ENCODE data around the gene PBLD.
"Not testable (repeated sequence)": the region's sequence is repeated elsewhere in the genome, so short reads cannot be mapped to it uniquely, and the experiment has no call there.

Gene PBLD

DNA sequence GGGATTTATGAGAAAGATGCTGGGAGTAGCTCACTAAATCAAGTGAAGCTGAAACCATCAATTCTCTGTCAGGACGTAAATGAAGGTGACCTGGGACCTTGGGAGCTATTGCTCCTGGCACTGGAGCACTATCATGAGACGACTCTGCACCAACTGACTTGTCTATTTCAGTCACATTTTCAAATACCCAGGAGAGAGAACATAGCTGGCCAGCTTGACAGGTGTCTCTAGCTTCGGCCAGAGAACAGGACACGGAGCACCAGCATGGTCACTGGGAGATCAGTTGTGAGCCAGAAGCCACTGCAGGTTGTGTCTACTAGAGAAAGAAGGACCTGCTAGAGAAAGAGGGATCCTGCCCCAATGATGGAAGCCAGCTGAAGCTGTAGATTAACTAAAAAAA is 83.4 kb downstream of the PBLD start:
- H3K9me2 ChIP-seq (replicated peaks; ENCODE audit: insufficient read depth, low read length), result no peaks in the 10 kb centered on the region
- H3K4me3 ChIP-seq (ENCODE audit: low read length), result no peak overlapping the region
- H3K9ac ChIP-seq (ENCODE audit: low read length), result no peak overlapping the region
- no peaks in the 10 kb centered on the region for H3K79me2 ChIP-seq (ENCODE audit: low read length)
- H4K20me1 ChIP-seq (ENCODE audit: insufficient read depth, low read length), result no peaks in the 10 kb centered on the region
- no peaks in the 10 kb centered on the region for H3K9me3 ChIP-seq (replicated peaks; ENCODE audit: insufficient read depth, low read length)
- H3K27me3 ChIP-seq (replicated peaks; ENCODE audit: insufficient read depth, low read length), result no peaks in the 10 kb centered on the region
- H2AFZ ChIP-seq (ENCODE audit: low read length), result no peak overlapping the region
- no peak overlapping the region for H3K27ac ChIP-seq (ENCODE audit: low read length)
- peaks cover 28% of the 10 kb centered on the region for H3K4me1 ChIP-seq (ENCODE audit: low read length)
- DNase-seq, result no peak
- H3K36me3 ChIP-seq (replicated peaks; ENCODE audit: insufficient read depth, low read length), result no peaks in the 10 kb centered on the region
- no peak overlapping the region for H3K4me2 ChIP-seq (ENCODE audit: low read depth, low read length)
- peaks cover 14% of the 10 kb centered on the region for H3F3A ChIP-seq (ENCODE audit: insufficient read depth, low read length)
- TF ChIP-seq, protein P1, sequence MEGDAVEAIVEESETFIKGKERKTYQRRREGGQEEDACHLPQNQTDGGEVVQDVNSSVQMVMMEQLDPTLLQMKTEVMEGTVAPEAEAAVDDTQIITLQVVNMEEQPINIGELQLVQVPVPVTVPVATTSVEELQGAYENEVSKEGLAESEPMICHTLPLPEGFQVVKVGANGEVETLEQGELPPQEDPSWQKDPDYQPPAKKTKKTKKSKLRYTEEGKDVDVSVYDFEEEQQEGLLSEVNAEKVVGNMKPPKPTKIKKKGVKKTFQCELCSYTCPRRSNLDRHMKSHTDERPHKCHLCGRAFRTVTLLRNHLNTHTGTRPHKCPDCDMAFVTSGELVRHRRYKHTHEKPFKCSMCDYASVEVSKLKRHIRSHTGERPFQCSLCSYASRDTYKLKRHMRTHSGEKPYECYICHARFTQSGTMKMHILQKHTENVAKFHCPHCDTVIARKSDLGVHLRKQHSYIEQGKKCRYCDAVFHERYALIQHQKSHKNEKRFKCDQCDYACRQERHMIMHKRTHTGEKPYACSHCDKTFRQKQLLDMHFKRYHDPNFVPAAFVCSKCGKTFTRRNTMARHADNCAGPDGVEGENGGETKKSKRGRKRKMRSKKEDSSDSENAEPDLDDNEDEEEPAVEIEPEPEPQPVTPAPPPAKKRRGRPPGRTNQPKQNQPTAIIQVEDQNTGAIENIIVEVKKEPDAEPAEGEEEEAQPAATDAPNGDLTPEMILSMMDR (IDR thresholded peaks at IDR 0.05; ENCODE audit: low read length), result no peak
- TF ChIP-seq EZH2phosphoT487 (IDR thresholded peaks at IDR 0.05; ENCODE audit: low read length), result no peak

GRCh38 chr10:68247931-68248330 is 84.8 kb downstream of the PBLD start:
- Histone ChIP-seq H3K9me2 (replicated peaks; ENCODE audit: insufficient read depth, low read length) (no peaks in the 10 kb centered on the region), H4K20me1 (ENCODE audit: insufficient read depth, low read length) (no peaks in the 10 kb centered on the region), H2AFZ (ENCODE audit: low read length) (no peak overlapping the region), H3K9ac (ENCODE audit: low read length) (no peak overlapping the region), H3K36me3 (replicated peaks; ENCODE audit: insufficient read depth, low read length) (no peaks in the 10 kb centered on the region), H3K9me3 (replicated peaks; ENCODE audit: insufficient read depth, low read length) (no peaks in the 10 kb centered on the region), H3K27me3 (replicated peaks; ENCODE audit: insufficient read depth, low read length) (no peaks in the 10 kb centered on the region), H3K27ac (ENCODE audit: low read length) (no peak overlapping the region), H3K4me2 (ENCODE audit: low read depth, low read length) (no peak overlapping the region), H3K79me2 (ENCODE audit: low read length) (no peaks in the 10 kb centered on the region), H3K4me1 (ENCODE audit: low read length) (peaks cover 17% of the 10 kb centered on the region), H3F3A (ENCODE audit: insufficient read depth, low read length) (0 out of 2 replicates have a peak, but pooled peaks cover 3% of the 10 kb centered on the region), H3K4me3 (ENCODE audit: low read length) (no peak overlapping the region)
- TF ChIP-seq, protein P1 (IDR thresholded peaks at IDR 0.05; ENCODE audit: low read length), result no peak
- no peak for TF ChIP-seq EZH2phosphoT487 (IDR thresholded peaks at IDR 0.05; ENCODE audit: low read length)
- no peak for TF ChIP-seq EZH2 (optimal IDR thresholded peaks at IDR 0.05; ENCODE audit: low read depth, low read length)
- DNase-seq, result no peak

DNA sequence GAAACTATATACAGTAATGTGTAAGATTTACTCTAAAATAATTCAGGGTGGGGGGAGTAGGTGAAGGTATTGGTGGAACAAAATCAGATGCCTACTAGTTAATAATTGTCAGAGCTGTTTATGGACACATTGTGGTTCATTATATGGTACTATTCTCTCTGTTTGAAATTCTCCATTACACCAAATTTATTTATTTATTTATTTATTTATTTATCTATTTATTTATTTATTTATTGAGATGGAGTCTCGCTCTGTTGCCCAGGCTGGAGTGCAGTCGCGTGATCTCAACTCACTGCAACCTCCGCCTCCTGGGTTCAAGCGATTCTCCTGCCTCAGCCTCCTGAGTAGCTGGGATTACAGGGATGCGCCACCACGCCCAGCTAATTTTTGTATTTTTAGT is 86.3 kb downstream of the PBLD start:
- H3K4me1 ChIP-seq (ENCODE audit: low read length); H2AFZ ChIP-seq (ENCODE audit: low read length); H3K27ac ChIP-seq (ENCODE audit: low read length); H3K4me3 ChIP-seq (ENCODE audit: low read length); H3K36me3 ChIP-seq (replicated peaks; ENCODE audit: insufficient read depth, low read length); H3K27me3 ChIP-seq (replicated peaks; ENCODE audit: insufficient read depth, low read length); H3K4me2 ChIP-seq (ENCODE audit: low read depth, low read length); H3K9ac ChIP-seq (ENCODE audit: low read length); H3K9me3 ChIP-seq (replicated peaks; ENCODE audit: insufficient read depth, low read length); H3F3A ChIP-seq (ENCODE audit: insufficient read depth, low read length); DNase-seq; H3K79me2 ChIP-seq (ENCODE audit: low read length); H3K9me2 ChIP-seq (replicated peaks; ENCODE audit: insufficient read depth, low read length); H4K20me1 ChIP-seq (ENCODE audit: insufficient read depth, low read length): not testable (repeated sequence)

DNA sequence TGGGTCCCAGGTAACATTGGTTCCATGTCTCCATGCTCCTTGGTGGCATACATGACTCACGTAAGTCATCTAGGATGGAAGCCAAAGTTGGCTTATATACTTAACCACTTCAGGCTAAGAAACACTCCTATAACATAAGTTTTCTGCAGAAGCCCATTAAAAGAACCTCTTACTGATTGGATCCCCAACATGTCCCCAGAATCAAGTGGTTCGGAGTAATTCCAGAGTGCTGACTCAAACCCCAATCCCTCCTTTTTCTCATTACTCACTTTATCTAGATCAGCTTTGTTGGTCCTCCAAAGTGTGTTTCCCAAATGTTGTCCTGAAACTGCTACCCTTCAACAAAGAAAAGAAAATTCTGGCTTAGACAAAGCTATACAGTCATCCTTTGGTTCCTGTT is 90.7 kb downstream of the PBLD start:
- no peak overlapping the region for H3K27ac ChIP-seq (ENCODE audit: low read length)
- no peak for DNase-seq
- H3F3A ChIP-seq (ENCODE audit: insufficient read depth, low read length), result peaks cover 10% of the 10 kb centered on the region
- TF ChIP-seq EZH2 (optimal IDR thresholded peaks at IDR 0.05; ENCODE audit: low read depth, low read length) (no peak), EZH2phosphoT487 (IDR thresholded peaks at IDR 0.05; ENCODE audit: low read length) (no peak)
- TF ChIP-seq, protein P1 (IDR thresholded peaks at IDR 0.05; ENCODE audit: low read length), result no peak
- no peaks in the 10 kb centered on the region for H3K27me3 ChIP-seq (replicated peaks; ENCODE audit: insufficient read depth, low read length)
- peaks cover 15% of the 10 kb centered on the region for H3K4me1 ChIP-seq (ENCODE audit: low read length)
- H3K9ac ChIP-seq (ENCODE audit: low read length), result no peak overlapping the region
- H3K4me2 ChIP-seq (ENCODE audit: low read depth, low read length), result no peak overlapping the region
- no peak overlapping the region for H2AFZ ChIP-seq (ENCODE audit: low read length)
- H3K36me3 ChIP-seq (replicated peaks; ENCODE audit: insufficient read depth, low read length), result no peaks in the 10 kb centered on the region
- H3K9me3 ChIP-seq (replicated peaks; ENCODE audit: insufficient read depth, low read length), result no peaks in the 10 kb centered on the region
- no peak overlapping the region for H3K4me3 ChIP-seq (ENCODE audit: low read length)
- no peaks in the 10 kb centered on the region for H3K9me2 ChIP-seq (replicated peaks; ENCODE audit: insufficient read depth, low read length)
- H4K20me1 ChIP-seq (ENCODE audit: insufficient read depth, low read length), result no peaks in the 10 kb centered on the region
- H3K79me2 ChIP-seq (ENCODE audit: low read length), result no peaks in the 10 kb centered on the region
